ENCODE results near the gene RASA4B.
"Not testable (repeated sequence)": the region's sequence is repeated elsewhere in the genome, so short reads cannot be mapped to it uniquely, and the experiment has no call there.

Gene RASA4B

GRCh38 chr7:102511860-102512522 lies 5.6 kb downstream of the RASA4B start:
- not testable (repeated sequence) for DNase-seq (ENCODE audit: low spot score)

- DNase-seq (ENCODE audit: low spot score): not testable (repeated sequence)
Measured at GRCh38 chr7:102510575-102510974, 7.0 kb downstream of the RASA4B start.

GRCh38 chr7:102507410-102508088 lies 10.0 kb downstream of the RASA4B start:
- DNase-seq (ENCODE audit: low spot score): not testable (repeated sequence)

- not testable (repeated sequence) for DNase-seq (ENCODE audit: low spot score)
Measured at GRCh38 chr7:102505298-102506185, 12.0 kb downstream of the RASA4B start.

GRCh38 chr7:102503141-102503540 lies 14.4 kb downstream of the RASA4B start:
- not testable (repeated sequence) for DNase-seq (ENCODE audit: low spot score)

- DNase-seq (ENCODE audit: low spot score): not testable (repeated sequence)
Measured at GRCh38 chr7:102498321-102498720, 19.3 kb downstream of the RASA4B start.

GRCh38 chr7:102497308-102497707 lies 20.3 kb downstream of the RASA4B start:
- DNase-seq (ENCODE audit: low spot score): not testable (repeated sequence)

GRCh38 chr7:102496861-102497260 lies 20.7 kb downstream of the RASA4B start:
- DNase-seq (ENCODE audit: low spot score): not testable (repeated sequence)

GRCh38 chr7:102494473-102495149 lies 23.0 kb downstream of the RASA4B start:
- DNase-seq (ENCODE audit: low spot score): not testable (repeated sequence)

GRCh38 chr7:102494026-102494425 lies 23.6 kb downstream of the RASA4B start:
- DNase-seq (ENCODE audit: low spot score): not testable (repeated sequence)

GRCh38 chr7:102493220-102493935 lies 24.2 kb downstream of the RASA4B start:
- not testable (repeated sequence) for DNase-seq (ENCODE audit: low spot score)

- DNase-seq (ENCODE audit: low spot score): not testable (repeated sequence)
Measured at GRCh38 chr7:102490529-102491075, 27.0 kb downstream of the RASA4B start.

- not testable (repeated sequence) for DNase-seq (ENCODE audit: low spot score)
Measured at GRCh38 chr7:102484317-102484716, 33.3 kb downstream of the RASA4B start.

GRCh38 chr7:102481962-102482361 lies 35.6 kb downstream of the RASA4B start:
- DNase-seq (ENCODE audit: low spot score): not testable (repeated sequence)

- not testable (repeated sequence) for DNase-seq (ENCODE audit: low spot score)
Measured at GRCh38 chr7:102479982-102480637, 37.5 kb downstream of the RASA4B start.

- not testable (repeated sequence) for DNase-seq (ENCODE audit: low spot score)
Measured at GRCh38 chr7:102479209-102479584, 38.4 kb downstream of the RASA4B start.

GRCh38 chr7:102478314-102479208 lies 39.0 kb downstream of the RASA4B start, which contains the start of gene POLR2J:
Gene POLR2J, minus strand, starts transcription at chr7:102478922. Its CDS starts 62 bp downstream, at chr7:102478860.
- peak; percentile 84 for DNase-seq (ENCODE audit: low spot score)

GRCh38 chr7:102474736-102475435 lies 42.7 kb downstream of the RASA4B start:
- not testable (repeated sequence) for DNase-seq (ENCODE audit: low spot score)
